ENCODE results near the gene TFR2. TPM values are rescaled to one million over a fixed set of nuclear protein-coding genes. Genes with fewer than 3 reads are reported as not detected.

TFR2 gene
- total and polyA plus RNA-seq, 2 donors (not counting 1 experiment from before 2014, with no cell fraction given), result 5.9 to 10.0 TPM

DNA sequence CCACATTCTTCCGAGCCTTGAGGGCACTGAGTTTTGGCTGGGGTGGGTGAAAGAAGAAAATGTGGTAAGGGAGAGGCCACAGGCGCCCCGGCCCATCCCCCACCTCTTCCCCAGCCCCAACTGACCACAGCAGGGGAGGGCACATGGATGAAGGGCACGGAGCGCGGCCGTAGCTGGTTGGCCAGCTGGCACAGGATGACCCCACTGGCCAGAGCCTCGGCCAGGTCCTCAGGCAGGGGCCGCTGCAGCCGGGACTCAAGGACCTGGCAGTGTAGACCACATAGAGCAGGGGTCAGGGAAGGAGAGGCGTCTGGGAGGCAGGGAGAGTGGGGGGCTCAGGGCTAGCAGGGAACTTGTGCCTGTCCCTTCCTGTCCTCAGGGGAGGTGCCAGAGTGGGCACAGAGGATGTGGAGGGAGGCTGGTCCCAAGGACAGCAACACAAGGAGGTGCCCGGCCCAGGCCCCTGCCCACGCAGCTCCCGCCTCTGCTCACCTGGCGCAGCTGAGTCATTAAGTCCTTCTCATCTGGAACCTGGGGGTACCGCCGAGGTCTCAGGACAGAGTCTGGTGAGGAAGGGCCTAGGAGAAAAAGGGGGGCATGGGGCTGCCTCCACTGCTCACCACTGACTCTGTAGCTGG, 65.5 kb downstream of the TFR2 start:
- peaks cover 5 to 10% of the 10 kb centered on the region in 2 donors for H3K4me1 ChIP-seq (ENCODE audit: control insufficient read depth in 2 of 2, insufficient read depth in 2 of 2, low read length in 2 of 2)
- POLR2A ChIA-PET, result no interaction called here
- intact Hi-C loops (cut with micrococcal nuclease), result no loop called here
- Mint-ChIP-seq H3K4me3 (no peak overlapping the region), H3K9me3 (ENCODE audit: insufficient read depth) (no peaks in the 10 kb centered on the region), H3K4me1 (peaks cover 6% of the 10 kb centered on the region), H3K27ac (no peak overlapping the region), H3K27me3 (no peaks in the 10 kb centered on the region)
- H2AFZ ChIP-seq (ENCODE audit: insufficient read depth, low read depth, low read length, poor library complexity, severe bottlenecking), result no peak overlapping the region
- H3K36me3 ChIP-seq (replicated peaks in 1 of 2; ENCODE audit: control extremely low read depth in 1 of 2, control insufficient read depth in 1 of 2, extremely low read depth in 1 of 2, insufficient read depth in 2 of 2, low read length in 1 of 2), result peaks cover 0 to 66% of the 10 kb centered on the region in 2 experiments
- peaks cover 33% of the 10 kb centered on the region for H3K79me2 ChIP-seq (ENCODE audit: control insufficient read depth, insufficient read depth, low read length)
- H3K27me3 ChIP-seq (replicated peaks in 1 of 4; ENCODE audit: control extremely low read depth in 1 of 4, control insufficient read depth in 3 of 4, insufficient read depth in 4 of 4, low read length in 3 of 4), result no peaks in the 10 kb centered on the region
- no peak overlapping the region for H3K4me3 ChIP-seq (ENCODE audit: control extremely low read depth in 1 of 5, extremely low read depth in 1 of 5, insufficient read depth in 1 of 5, low read depth in 2 of 5, low read length in 4 of 5)
- H3K9ac ChIP-seq (ENCODE audit: low read length), result no peak overlapping the region
- no peaks in the 10 kb centered on the region for H3K9me3 ChIP-seq (ENCODE audit: control extremely low read depth in 1 of 3, control insufficient read depth in 2 of 3, insufficient read depth in 1 of 3, low read length in 2 of 3)
- no peak overlapping the region for H3K27ac ChIP-seq (ENCODE audit: low read length in 2 of 2)
- TF ChIP-seq, protein P1, sequence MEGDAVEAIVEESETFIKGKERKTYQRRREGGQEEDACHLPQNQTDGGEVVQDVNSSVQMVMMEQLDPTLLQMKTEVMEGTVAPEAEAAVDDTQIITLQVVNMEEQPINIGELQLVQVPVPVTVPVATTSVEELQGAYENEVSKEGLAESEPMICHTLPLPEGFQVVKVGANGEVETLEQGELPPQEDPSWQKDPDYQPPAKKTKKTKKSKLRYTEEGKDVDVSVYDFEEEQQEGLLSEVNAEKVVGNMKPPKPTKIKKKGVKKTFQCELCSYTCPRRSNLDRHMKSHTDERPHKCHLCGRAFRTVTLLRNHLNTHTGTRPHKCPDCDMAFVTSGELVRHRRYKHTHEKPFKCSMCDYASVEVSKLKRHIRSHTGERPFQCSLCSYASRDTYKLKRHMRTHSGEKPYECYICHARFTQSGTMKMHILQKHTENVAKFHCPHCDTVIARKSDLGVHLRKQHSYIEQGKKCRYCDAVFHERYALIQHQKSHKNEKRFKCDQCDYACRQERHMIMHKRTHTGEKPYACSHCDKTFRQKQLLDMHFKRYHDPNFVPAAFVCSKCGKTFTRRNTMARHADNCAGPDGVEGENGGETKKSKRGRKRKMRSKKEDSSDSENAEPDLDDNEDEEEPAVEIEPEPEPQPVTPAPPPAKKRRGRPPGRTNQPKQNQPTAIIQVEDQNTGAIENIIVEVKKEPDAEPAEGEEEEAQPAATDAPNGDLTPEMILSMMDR (IDR thresholded peaks at IDR 0.05), result no peak
- no peak for TF ChIP-seq EZH2 (IDR thresholded peaks at IDR 0.05; ENCODE audit: borderline replicate concordance, insufficient read depth, low read depth, low read length, poor library complexity, severe bottlenecking)
- CTCF ChIA-PET, result no interaction called here
- H3K4me2 ChIP-seq (replicated peaks; ENCODE audit: low read depth, low read length, poor library complexity, severe bottlenecking), result no peak overlapping the region
- no peak for DNase-seq
- no peak for ATAC-seq (ENCODE audit: low read depth)
- WGBS (ENCODE audit: insufficient coverage), result 98% methylated on average over 16 of the region's 17 CpGs
- H4K20me1 ChIP-seq (ENCODE audit: control insufficient read depth, insufficient read depth, low read length, poor library complexity, severe bottlenecking), result peaks cover 82% of the 10 kb centered on the region

DNA sequence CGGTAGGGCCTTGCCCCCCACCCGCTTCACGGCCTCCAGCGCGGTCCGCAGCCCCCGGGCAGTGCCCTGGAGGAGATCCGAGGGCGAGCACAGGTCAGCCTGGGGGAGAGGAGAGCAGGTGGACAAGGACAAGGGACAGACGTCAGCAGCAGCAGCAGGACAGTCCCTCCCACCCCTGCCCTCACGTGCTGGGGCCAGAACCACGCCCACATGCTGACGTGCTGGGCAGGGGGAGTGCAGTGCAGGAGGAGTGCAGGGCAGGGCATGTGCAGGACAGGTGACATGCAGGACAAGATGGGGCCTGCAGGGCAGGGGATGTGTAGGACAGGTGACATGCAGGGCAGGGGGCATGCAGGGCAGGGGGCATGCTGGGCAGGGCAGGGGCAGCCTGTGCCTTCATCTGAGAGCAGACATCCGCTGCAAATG, 66.1 kb downstream of the TFR2 start:
- POLR2A ChIA-PET, result no interaction called here
- no peak overlapping the region for H3K9ac ChIP-seq (ENCODE audit: low read length)
- H3K27ac ChIP-seq (ENCODE audit: low read length in 2 of 2), result no peak overlapping the region
- 97% methylated on average over 14 of the region's 14 CpGs for WGBS (ENCODE audit: insufficient coverage)
- intact Hi-C loops (cut with micrococcal nuclease), result no loop called here
- no peaks in the 10 kb centered on the region for H3K9me3 ChIP-seq (ENCODE audit: control extremely low read depth in 1 of 3, control insufficient read depth in 2 of 3, insufficient read depth in 1 of 3, low read length in 2 of 3)
- H3K9me3 Mint-ChIP-seq (ENCODE audit: insufficient read depth), result no peaks in the 10 kb centered on the region
- CTCF ChIA-PET, result no interaction called here
- H3K4me1 Mint-ChIP-seq, result peaks cover 9% of the 10 kb centered on the region
- DNase-seq (no peak), ATAC-seq (ENCODE audit: low read depth) (no peak)
- peaks cover 27% of the 10 kb centered on the region for H3K79me2 ChIP-seq (ENCODE audit: control insufficient read depth, insufficient read depth, low read length)
- H3K4me3 ChIP-seq (ENCODE audit: control extremely low read depth in 1 of 5, extremely low read depth in 1 of 5, insufficient read depth in 1 of 5, low read depth in 2 of 5, low read length in 4 of 5), result no peak overlapping the region
- no peak overlapping the region for H3K27ac Mint-ChIP-seq
- no peak overlapping the region for H3K4me3 Mint-ChIP-seq
- H3K27me3 Mint-ChIP-seq, result no peaks in the 10 kb centered on the region
- peaks cover 11 to 17% of the 10 kb centered on the region in 2 donors for H3K4me1 ChIP-seq (ENCODE audit: control insufficient read depth in 2 of 2, insufficient read depth in 2 of 2, low read length in 2 of 2)
- peaks cover 79% of the 10 kb centered on the region for H4K20me1 ChIP-seq (ENCODE audit: control insufficient read depth, insufficient read depth, low read length, poor library complexity, severe bottlenecking)
- peaks cover 0 to 60% of the 10 kb centered on the region in 2 experiments for H3K36me3 ChIP-seq (replicated peaks in 1 of 2; ENCODE audit: control extremely low read depth in 1 of 2, control insufficient read depth in 1 of 2, extremely low read depth in 1 of 2, insufficient read depth in 2 of 2, low read length in 1 of 2)
- H3K4me2 ChIP-seq (replicated peaks; ENCODE audit: low read depth, low read length, poor library complexity, severe bottlenecking), result no peak overlapping the region
- H3K27me3 ChIP-seq (replicated peaks in 1 of 4; ENCODE audit: control extremely low read depth in 1 of 4, control insufficient read depth in 3 of 4, insufficient read depth in 4 of 4, low read length in 3 of 4), result no peaks in the 10 kb centered on the region
- no peak overlapping the region for H2AFZ ChIP-seq (ENCODE audit: insufficient read depth, low read depth, low read length, poor library complexity, severe bottlenecking)
- no peak for TF ChIP-seq EZH2 (IDR thresholded peaks at IDR 0.05; ENCODE audit: borderline replicate concordance, insufficient read depth, low read depth, low read length, poor library complexity, severe bottlenecking)
- TF ChIP-seq, protein P1 (IDR thresholded peaks at IDR 0.05), result no peak

Measured in B cell (primary cell).